HCT116 (cell line): ENCODE data around the gene TRIL.

Experiments used
- CEBPB ChIP-seq: IDR thresholded peaks from 2 replicates; pipeline ENCODE4 v1.6.1; 2012; ENCODE audit warnings: low read depth
- CTCF ChIP-seq, 3 experiments: fragments of 200-600 bp in 1 of 3; sonication (generic) in 1 of 3; IDR thresholded peaks in 2 of 3; conservative IDR thresholded peaks in 1 of 3; 2 replicates each; pipeline ENCODE4 v1.5.1; 2012 to 2017; ENCODE audit warnings: low read depth in 2 of 3, low read length in 2 of 3, antibody characterized with exemption in 1 of 3, borderline replicate concordance in 1 of 3, control low read depth in 1 of 3, mild to moderate bottlenecking in 1 of 3, mixed read lengths in 1 of 3, mixed run types in 1 of 3, moderate library complexity in 1 of 3; ENCODE audit not compliant: insufficient read depth in 1 of 3
- EZH2 ChIP-seq: fragments of 200-600 bp; sonication (generic); IDR thresholded peaks from 2 replicates; pipeline ENCODE4 v1.6.1; 2017; ENCODE audit warnings: antibody characterized with exemption, mixed run types
- FOSL1 ChIP-seq: IDR thresholded peaks from 2 replicates; pipeline ENCODE4 v1.6.1; 2012; ENCODE audit warnings: low read depth
- MAX ChIP-seq: IDR thresholded peaks from 2 replicates; pipeline ENCODE4 v1.6.1; 2012
- POLR2A ChIP-seq: IDR thresholded peaks from 2 replicates; pipeline ENCODE4 v1.7.0; 2011; ENCODE audit warnings: borderline replicate concordance; ENCODE audit not compliant: insufficient read depth, insufficient read length; ENCODE audit errors: extremely low read depth
- POLR2AphosphoS5 ChIP-seq: IDR thresholded peaks from 2 replicates; pipeline ENCODE4 v1.6.1; 2011; ENCODE audit warnings: mild to moderate bottlenecking, low read depth, low read length, moderate library complexity
- ZNF274 ChIP-seq: fragments of 200-500 bp; sonication (Bioruptor generic); IDR thresholded peaks from 2 replicates; pipeline ENCODE4 v1.6.1; 2014; ENCODE audit warnings: mild to moderate bottlenecking, low read depth, low read length, inconsistent platforms

GRCh38 chr7:28999427-28999826 is 41.3 kb upstream of the TRIL start:
- TF ChIP-seq POLR2A (no peak), CTCF (IDR thresholded peaks at IDR 0.05 in 2 of 3, conservative IDR thresholded peaks at IDR 0.05 in 1 of 3; ENCODE audit: borderline replicate concordance in 1 of 3, insufficient read depth in 1 of 3, low read depth in 2 of 3, low read length in 2 of 3) (no peak), FOSL1 (no peak), MAX (no peak), ZNF274 (no peak), POLR2AphosphoS5 (no peak), CEBPB (no peak), EZH2 (no peak)
